Brain pericyte (primary cell): Measurements from ENCODE around the gene TAOK3.
"Not testable (repeated sequence)": the region's sequence is repeated elsewhere in the genome, so short reads cannot be mapped to it uniquely, and the experiment has no call there.

Experiments
- DNase-seq: peaks from one replicate; pipeline ENCODE4 v3.0.0-alpha.2; 2012; ENCODE audit warnings: low read depth, low spot score

Gene TAOK3

GRCh38 chr12:118337194-118337838 lies 35.4 kb downstream of the TAOK3 start:
- DNase-seq: no peak

- DNase-seq: no peak
Measured at GRCh38 chr12:118336123-118336522, 36.6 kb downstream of the TAOK3 start.

GRCh38 chr12:118334939-118335567 lies 37.7 kb downstream of the TAOK3 start:
- DNase-seq: no peak

GRCh38 chr12:118334241-118334640 lies 38.5 kb downstream of the TAOK3 start:
- DNase-seq: no peak

DNA sequence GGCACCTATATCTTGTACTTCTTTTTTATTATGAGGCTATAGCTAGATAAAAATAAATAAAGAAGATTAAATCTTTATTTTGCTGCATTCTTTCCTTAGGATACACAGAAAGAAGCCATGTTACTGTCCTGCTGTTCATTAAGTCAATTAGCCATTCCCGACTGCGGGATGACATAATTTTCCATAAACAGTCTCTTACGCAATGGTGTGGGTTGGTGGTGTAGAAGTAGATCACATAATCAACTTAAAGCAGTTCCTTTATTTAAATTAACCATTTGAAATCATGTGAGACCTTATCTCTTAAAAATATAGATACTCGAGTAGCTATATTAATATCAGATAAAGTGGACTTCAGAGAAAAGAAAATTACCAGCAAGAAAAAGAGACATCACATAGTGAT lies 40.2 kb downstream of the TAOK3 start:
- no peak for DNase-seq

GRCh38 chr12:118330421-118331018 lies 42.2 kb downstream of the TAOK3 start:
- no peak for DNase-seq

GRCh38 chr12:118328486-118329330 lies 44.0 kb downstream of the TAOK3 start:
- no peak for DNase-seq

GRCh38 chr12:118327391-118327790 lies 45.3 kb downstream of the TAOK3 start:
- no peak for DNase-seq

GRCh38 chr12:118326991-118327390 lies 45.7 kb downstream of the TAOK3 start:
- no peak for DNase-seq

GRCh38 chr12:118325081-118325480 lies 47.6 kb downstream of the TAOK3 start:
- no peak for DNase-seq

DNA sequence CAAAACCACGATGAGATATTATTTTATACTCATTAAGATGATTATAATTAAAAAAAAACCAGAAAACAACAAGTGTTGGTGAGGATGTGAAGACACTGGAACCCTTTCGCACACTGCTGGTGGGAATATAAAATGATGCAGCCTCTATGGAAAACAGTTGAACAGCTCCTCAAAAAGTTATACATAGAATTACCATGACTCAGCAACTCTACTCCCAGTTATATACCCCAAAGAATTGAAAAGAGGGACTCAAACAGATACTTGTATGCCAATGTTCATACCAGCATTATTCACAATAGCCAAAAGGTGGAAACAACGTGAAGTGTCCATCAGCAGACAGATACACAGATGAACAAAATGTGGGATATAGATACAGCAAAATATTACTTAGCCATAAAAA lies 53.1 kb downstream of the TAOK3 start:
- no peak for DNase-seq

DNA sequence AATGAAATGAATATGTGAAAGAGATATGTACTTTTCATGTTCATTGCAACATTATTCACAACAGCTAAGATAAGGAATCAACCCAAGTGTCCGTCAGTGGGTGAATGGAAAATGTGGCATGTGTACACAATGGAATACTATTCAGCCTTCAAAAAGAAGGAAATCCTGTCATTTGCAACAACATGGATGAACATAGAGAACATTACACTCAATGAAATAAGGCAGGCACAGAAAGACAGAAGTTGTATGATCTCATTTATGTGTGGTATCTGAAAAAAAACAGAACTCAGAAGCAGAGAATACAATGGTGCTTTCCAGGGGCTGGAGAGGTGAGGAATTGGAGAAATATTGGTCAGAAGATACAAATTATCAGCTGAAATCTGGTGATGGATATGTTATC lies 54.0 kb downstream of the TAOK3 start:
- no peak for DNase-seq

- DNase-seq: no peak
Measured at GRCh38 chr12:118317729-118318128, 55.0 kb downstream of the TAOK3 start.

DNA sequence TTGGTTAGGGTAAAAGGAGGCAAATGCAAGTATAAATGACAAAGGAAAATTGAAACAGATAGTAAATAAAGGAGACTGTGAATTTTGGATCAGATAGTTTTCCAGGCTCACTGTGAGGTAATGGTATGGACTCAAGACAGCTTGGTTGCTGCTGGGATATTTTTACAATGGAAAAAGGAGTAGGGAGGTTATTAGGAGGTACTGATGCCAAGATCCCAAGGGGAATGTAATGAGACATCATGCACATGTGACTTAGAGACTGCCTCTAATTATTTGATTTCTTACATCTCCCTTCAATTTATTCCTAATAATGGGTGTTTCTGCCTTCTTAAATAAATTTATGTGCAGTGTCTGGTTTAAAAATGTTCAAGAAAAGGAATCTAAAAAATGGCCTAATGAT lies 56.9 kb downstream of the TAOK3 start:
- no peak for DNase-seq

DNA sequence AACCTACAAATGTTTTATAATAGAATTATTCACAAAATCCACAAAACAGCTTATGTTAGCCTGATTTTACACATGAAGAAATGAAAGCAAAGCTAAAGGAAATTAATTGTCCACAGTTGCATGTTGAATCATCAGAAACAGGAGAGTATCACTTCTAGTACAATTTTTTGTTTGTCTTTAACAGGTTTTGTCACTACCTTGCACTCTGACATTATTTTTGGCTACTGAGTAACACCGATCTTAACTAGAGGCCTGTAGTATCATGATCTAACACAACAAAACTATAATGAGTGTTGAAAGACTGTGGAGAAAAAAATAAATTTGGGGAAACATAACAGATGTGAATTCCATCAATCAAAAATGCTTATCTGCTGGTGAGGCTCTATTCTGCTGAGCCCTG lies 60.1 kb downstream of the TAOK3 start:
- DNase-seq: no peak

DNA sequence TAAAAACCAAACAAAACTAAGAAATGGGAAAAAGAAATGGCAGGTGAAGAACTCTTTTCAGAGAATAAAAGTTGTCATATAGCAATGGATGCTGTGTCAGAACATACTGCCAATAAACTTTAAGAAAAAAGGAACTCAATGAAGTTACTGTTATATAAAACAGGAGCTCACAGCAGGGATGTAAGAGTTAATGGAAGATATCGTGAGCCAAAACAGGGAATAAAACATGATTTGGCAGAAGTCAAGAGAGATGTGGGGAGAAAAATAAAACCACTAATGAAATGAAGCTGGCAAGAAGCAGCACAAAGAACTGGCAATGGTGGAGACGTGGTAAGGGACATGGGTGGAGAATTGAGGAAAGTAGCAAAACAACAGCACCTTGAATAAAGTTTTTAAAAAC lies 61.0 kb downstream of the TAOK3 start:
- DNase-seq: no peak

DNA sequence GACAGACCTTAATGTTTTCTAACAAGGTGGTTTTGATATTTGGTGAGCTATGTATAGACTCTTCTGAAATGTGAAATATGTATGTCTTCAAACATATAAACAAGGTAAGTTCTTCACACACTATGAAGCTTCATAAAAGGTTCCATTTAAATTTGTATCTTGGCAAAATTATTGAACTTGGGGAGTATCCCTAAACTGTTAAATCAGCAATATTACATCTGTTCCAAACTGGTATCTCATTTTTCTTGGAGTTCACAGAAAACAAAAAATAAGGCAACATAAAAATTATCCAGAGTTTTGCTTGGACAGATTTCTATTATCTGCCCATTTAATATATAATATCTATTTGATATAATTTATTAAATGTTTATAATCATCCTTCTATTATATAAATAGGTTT lies 62.4 kb downstream of the TAOK3 start:
- DNase-seq: no peak

DNA sequence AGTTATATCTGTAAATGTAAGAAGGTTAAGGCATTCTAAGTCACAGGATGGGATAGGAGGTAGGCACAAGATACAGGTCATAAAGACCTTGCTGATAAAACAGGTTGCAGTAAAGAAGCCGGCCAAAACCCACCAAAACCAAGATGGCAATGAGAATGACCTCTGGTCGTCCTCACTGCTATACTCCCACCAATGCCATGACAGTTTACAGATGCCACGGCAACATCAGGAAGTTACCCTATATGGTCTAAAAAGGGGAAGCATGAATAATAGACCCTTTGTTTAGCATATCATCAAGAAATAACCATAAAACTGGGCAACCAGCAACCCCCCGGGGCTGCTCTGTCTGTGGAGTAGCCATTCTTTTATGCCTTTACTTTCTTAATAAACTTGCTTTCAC lies 64.7 kb downstream of the TAOK3 start:
- not testable (repeated sequence) for DNase-seq

DNA sequence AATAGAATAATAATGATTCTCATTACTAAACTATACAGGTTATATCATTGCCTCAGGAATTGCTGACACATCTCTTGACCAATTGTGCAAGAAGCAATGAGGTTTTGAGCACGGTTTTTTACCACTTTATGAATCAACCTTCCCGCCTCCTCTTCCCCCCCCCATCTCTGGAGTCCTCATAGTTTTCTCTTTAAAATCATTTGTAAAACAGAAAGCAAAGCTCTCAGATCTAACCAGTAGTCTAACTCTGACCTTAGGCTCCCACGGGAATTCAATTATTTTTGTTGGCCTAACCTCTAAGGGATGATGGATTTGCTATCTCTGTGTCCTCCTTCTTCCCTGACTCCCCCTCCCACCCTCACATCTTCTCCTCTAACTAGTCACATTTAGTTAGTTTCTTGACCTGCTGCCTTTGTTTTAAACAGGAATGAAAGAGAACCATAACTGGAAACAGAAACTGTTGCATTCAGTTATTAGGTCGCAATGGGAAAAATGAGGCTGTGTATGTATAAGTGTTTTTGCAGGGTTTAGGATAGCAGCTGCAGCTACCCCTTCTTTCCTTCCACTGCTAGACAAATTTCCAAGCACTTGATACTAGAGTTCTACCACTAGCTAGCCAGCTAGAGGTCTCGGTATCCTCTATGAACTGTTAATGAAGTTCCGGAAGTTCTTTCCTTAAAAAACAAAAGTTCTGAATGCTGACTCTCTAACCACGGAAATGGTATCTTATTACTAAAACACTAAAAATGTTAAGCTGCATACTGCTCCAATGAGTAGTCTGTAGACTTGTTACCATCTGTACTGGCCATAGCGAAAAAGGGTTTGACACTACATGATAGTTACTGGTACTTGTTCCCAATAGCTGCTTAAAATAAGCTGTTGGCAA lies 65.4 kb downstream of the TAOK3 start:
- peak; percentile 50 for DNase-seq

GRCh38 chr12:118304093-118304492 lies 68.6 kb downstream of the TAOK3 start:
- no peak for DNase-seq

DNA sequence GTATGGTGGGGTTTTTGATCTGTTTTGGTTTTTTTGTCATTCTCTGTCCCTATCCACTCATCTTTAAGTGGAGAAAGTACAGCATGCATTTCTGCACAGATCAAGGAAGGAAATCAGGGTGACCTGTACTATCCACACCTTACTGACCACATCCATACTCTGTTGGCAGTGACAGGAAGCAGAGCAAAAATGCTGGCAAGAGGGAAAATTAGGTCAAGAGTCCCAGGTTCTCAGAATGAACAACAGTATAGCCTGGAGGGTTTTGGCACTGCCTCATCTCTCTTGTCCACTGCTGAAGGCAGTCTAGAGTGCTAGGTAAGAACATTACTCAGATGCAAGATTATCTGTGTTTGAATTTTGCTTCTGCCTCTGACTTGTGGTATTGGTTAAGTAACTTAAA lies 70.7 kb downstream of the TAOK3 start:
- no peak for DNase-seq
